IgD-negative memory B cell (primary cell): Measurements from ENCODE around the gene ANKHD1. TPM values are rescaled to one million over a fixed set of nuclear protein-coding genes. Genes with fewer than 3 reads are reported as not detected.

Experiments
- H3K27ac Mint-ChIP-seq, 3 donors: one replicate each; pipeline ENCODE4 v1.8.0; 2020 to 2022; ENCODE audit warnings: mild to moderate bottlenecking in 3 of 3, mixed read lengths in 3 of 3, moderate library complexity in 1 of 3
- H3K27me3 Mint-ChIP-seq: one replicate; pipeline ENCODE4 v1.8.0; 2021; ENCODE audit warnings: mixed read lengths
- H3K36me3 Mint-ChIP-seq: one replicate; pipeline ENCODE4 v1.8.0; 2020; ENCODE audit warnings: mild to moderate bottlenecking, mixed read lengths
- H3K4me1 Mint-ChIP-seq, 3 donors: one replicate each; pipeline ENCODE4 v1.8.0; 2020 to 2022; ENCODE audit warnings: mixed read lengths in 3 of 3, mild to moderate bottlenecking in 1 of 3
- H3K4me3 Mint-ChIP-seq, 4 donors: one replicate each; pipeline ENCODE4 v1.8.0; 2020 to 2022; ENCODE audit warnings: mild to moderate bottlenecking in 4 of 4, mixed read lengths in 4 of 4, moderate library complexity in 3 of 4
- H3K9me3 Mint-ChIP-seq, 3 donors: one replicate each; pipeline ENCODE4 v1.8.0; 2020 to 2021; ENCODE audit warnings: mixed read lengths in 3 of 3, mild to moderate bottlenecking in 1 of 3
- polyA plus RNA-seq: library from polyadenylated mRNA; unstranded; fragments of 300-500 nt; fragmentation: Illumina TruSeq; gene quantifications from one replicate; pipeline ENCODE4 v1.2.3, GENCODE V29; 2021

ANKHD1 gene
- polyA plus RNA-seq = 69.7 TPM

DNA sequence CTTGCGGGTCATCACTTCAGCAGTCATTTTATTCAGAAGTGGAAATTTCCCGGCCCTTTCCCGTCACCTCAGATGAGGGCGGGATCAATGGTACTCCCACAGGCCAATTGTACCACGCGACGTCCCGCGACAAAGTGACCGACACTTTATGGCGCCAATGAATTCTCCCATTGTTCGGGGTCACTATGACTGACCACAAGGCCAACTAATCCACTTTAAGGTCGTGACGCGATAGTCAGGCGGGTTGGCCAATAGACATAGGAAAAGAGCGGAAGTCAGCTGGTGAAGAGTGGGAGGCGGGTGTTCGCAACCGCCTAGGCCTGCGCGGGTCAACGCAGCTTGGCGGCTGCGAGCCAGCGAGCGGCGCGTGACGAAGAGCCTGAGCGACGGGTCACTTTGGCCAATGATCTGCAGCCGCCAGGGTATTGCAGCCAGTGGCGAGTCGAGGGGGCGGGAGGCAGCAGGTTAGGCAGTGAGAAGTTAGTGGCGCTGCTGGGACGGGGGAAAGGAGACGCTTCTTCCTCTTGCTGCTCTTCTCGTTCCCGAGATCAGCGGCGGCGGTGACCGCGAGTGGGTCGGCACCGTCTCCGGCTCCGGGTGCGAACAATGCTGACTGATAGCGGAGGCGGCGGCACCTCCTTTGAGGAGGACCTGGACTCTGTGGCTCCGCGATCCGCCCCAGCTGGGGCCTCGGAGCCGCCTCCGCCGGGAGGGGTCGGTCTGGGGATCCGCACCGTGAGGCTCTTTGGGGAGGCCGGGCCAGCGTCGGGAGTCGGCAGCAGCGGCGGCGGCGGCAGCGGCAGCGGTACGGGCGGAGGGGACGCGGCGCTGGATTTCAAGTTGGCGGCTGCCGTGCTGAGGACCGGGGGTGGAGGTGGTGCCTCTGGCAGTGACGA is at the start of gene ANKHD1:
TSS of gene ANKHD1 (plus strand) at position 472 of the 896 bp plus-strand sequence. CDS start at position 607, 135 bp downstream.
- peaks cover 10 to 27% (median 24%) of the 10 kb centered on the region in 3 donors for H3K4me1 Mint-ChIP-seq
- no peaks in the 10 kb centered on the region for H3K27me3 Mint-ChIP-seq
- no peak within 1 kb of the TSS for H3K27ac Mint-ChIP-seq
- H3K9me3 Mint-ChIP-seq = no peaks in the 10 kb centered on the region
- H3K4me3 Mint-ChIP-seq = peak within 1 kb of the TSS in 1 of 4 donors; percentile 95
- H3K36me3 Mint-ChIP-seq = no peaks in the 10 kb centered on the region

DNA sequence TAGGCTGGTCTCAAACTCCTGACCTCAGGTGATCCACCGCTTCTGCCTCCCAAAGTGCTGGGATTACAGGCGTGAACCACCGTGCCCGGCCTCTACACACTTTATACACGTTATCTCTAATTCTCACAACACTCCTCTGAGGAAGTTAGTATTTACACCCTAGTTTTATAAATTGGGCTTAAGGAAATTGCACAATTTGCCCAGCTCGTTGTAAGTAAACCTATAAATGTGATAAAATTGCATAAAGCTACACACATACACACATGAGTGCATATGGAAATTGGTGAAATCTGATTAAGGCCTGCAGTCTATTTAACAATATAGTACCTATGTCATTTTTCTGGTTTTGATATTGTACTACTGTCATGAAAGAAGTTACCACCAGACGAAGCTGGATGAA is 46.1 kb upstream of the ANKHD1 start:
- H3K9me3 Mint-ChIP-seq = no peaks in the 10 kb centered on the region
- H3K36me3 Mint-ChIP-seq = peaks cover 2% of the 10 kb centered on the region
- H3K4me3 Mint-ChIP-seq = no peak overlapping the region
- no peak overlapping the region for H3K27ac Mint-ChIP-seq
- H3K4me1 Mint-ChIP-seq = peaks cover 12 to 14% (median 13%) of the 10 kb centered on the region in 3 donors
- H3K27me3 Mint-ChIP-seq = peaks cover 4% of the 10 kb centered on the region

GRCh38 chr5:140356853-140357725 is 44.5 kb upstream of the ANKHD1 start:
- H3K27me3 Mint-ChIP-seq = peaks cover 3% of the 10 kb centered on the region
- peak overlapping the region in 2 of 4 donors; percentile 58 to 90 for H3K4me3 Mint-ChIP-seq
- peaks cover 2% of the 10 kb centered on the region for H3K36me3 Mint-ChIP-seq
- peaks cover 7 to 10% (median 7%) of the 10 kb centered on the region in 3 donors for H3K4me1 Mint-ChIP-seq
- no peak overlapping the region for H3K27ac Mint-ChIP-seq
- H3K9me3 Mint-ChIP-seq = no peaks in the 10 kb centered on the region

- H3K27me3 Mint-ChIP-seq = peaks cover 3% of the 10 kb centered on the region
- H3K9me3 Mint-ChIP-seq = no peaks in the 10 kb centered on the region
- peaks cover 2% of the 10 kb centered on the region for H3K36me3 Mint-ChIP-seq
- H3K4me3 Mint-ChIP-seq = peak overlapping the region in 3 of 4 donors; percentile 6 to 90 (median 58)
- H3K27ac Mint-ChIP-seq = no peak overlapping the region
- H3K4me1 Mint-ChIP-seq = peaks cover 7 to 10% (median 7%) of the 10 kb centered on the region in 3 donors
Measured at GRCh38 chr5:140357726-140358093, 43.9 kb upstream of the ANKHD1 start.

GRCh38 chr5:140358738-140359310 is 42.8 kb upstream of the ANKHD1 start:
- H3K27ac Mint-ChIP-seq = no peak overlapping the region
- H3K36me3 Mint-ChIP-seq = peaks cover 2% of the 10 kb centered on the region
- no peaks in the 10 kb centered on the region for H3K9me3 Mint-ChIP-seq
- H3K4me3 Mint-ChIP-seq = no peak overlapping the region
- H3K4me1 Mint-ChIP-seq = peaks cover 11 to 13% (median 11%) of the 10 kb centered on the region in 3 donors
- peaks cover 3% of the 10 kb centered on the region for H3K27me3 Mint-ChIP-seq

DNA sequence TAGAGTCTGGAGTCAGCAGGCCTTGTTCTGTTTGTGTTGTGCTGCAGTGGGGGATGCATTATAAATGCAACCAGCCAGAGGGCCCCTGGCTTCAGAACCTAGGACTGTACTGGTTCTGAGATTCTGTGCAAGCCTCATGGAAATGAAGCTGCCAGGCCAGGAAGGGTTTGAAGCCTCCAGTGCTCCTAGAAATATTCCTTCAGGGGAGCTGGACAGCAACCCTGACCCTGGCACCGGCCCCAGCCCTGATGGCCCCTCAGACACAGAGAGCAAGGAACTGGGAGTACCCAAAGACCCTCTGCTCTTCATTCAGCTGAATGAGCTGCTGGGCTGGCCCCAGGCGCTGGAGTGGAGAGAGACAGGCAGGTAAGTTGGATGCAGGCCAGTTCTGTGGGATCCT is 41.5 kb upstream of the ANKHD1 start, which contains the start of gene SLC4A9:
TSS of gene SLC4A9 (plus strand) at position 94 of the 400 bp plus-strand sequence. CDS start at position 137, 43 bp downstream.
- Mint-ChIP-seq H3K9me3 (no peaks in the 10 kb centered on the region), H3K27ac (no peak within 1 kb of the TSS), H3K4me3 (no peak within 1 kb of the TSS), H3K27me3 (peaks cover 3% of the 10 kb centered on the region), H3K36me3 (peaks cover 2% of the 10 kb centered on the region), H3K4me1 (peaks cover 10 to 13% (median 11%) of the 10 kb centered on the region in 3 donors)

- Mint-ChIP-seq H3K9me3 (no peaks in the 10 kb centered on the region), H3K4me1 (peaks cover 10 to 13% (median 11%) of the 10 kb centered on the region in 3 donors), H3K4me3 (no peak overlapping the region), H3K36me3 (peaks cover 2% of the 10 kb centered on the region), H3K27ac (no peak overlapping the region), H3K27me3 (peaks cover 3% of the 10 kb centered on the region)
Measured at GRCh38 chr5:140360681-140361479, 40.8 kb upstream of the ANKHD1 start.

DNA sequence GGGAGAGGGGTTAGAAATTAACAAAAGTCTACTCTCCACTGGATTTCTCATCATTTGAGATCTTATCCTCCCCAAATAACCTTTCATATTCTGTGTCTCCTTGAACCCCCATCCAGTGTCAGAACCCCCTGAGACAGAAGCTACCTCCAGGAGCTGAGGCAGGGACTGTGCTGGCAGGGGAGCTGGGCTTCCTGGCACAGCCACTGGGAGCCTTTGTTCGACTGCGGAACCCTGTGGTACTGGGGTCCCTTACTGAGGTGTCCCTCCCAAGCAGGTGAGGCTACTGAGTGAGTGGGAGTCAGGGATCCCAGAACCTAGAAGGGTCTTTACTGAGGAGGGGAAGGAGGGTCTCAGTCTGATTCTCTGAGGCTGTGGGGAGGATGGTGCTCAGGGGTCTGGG is 39.7 kb upstream of the ANKHD1 start:
- Mint-ChIP-seq H3K27ac (no peak overlapping the region), H3K9me3 (no peaks in the 10 kb centered on the region), H3K4me1 (peaks cover 10 to 13% (median 11%) of the 10 kb centered on the region in 3 donors), H3K27me3 (peaks cover 3% of the 10 kb centered on the region), H3K4me3 (no peak overlapping the region), H3K36me3 (peaks cover 2% of the 10 kb centered on the region)

DNA sequence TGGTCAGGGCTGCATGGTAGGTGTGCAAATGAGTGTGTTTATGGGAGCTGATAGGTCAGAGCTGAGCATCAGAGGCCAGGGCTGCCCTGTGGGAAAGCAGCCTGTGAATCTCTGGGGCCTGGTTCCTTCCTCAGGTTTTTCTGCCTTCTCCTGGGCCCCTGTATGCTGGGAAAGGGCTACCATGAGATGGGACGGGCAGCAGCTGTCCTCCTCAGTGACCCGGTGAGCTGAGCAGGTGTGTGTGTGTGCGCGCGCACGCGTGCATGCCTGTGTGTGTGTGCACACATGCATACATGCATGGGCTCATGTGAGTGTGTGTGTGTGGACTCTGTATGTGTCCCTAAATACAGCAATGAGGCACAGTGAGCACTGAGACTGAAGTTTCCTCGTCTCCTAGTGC is 39.3 kb upstream of the ANKHD1 start:
- H3K36me3 Mint-ChIP-seq = peaks cover 2% of the 10 kb centered on the region
- no peak overlapping the region for H3K27ac Mint-ChIP-seq

GRCh38 chr5:140362875-140363630 is 38.6 kb upstream of the ANKHD1 start:
- H3K4me3 Mint-ChIP-seq = peak overlapping the region; percentile 37 to 86 (median 72)
- H3K4me1 Mint-ChIP-seq = peaks cover 4% of the 10 kb centered on the region in 3 donors
- no peaks in the 10 kb centered on the region for H3K27me3 Mint-ChIP-seq
- no peak overlapping the region for H3K27ac Mint-ChIP-seq
- no peaks in the 10 kb centered on the region for H3K9me3 Mint-ChIP-seq
- H3K36me3 Mint-ChIP-seq = no peaks in the 10 kb centered on the region

More for the DNA sequence above, 39.3 kb upstream of the ANKHD1 start:
- Mint-ChIP-seq H3K9me3 (no peaks in the 10 kb centered on the region), H3K27me3 (peaks cover 3% of the 10 kb centered on the region), H3K4me1 (peaks cover 10 to 11% (median 10%) of the 10 kb centered on the region in 3 donors), H3K4me3 (no peak overlapping the region)

DNA sequence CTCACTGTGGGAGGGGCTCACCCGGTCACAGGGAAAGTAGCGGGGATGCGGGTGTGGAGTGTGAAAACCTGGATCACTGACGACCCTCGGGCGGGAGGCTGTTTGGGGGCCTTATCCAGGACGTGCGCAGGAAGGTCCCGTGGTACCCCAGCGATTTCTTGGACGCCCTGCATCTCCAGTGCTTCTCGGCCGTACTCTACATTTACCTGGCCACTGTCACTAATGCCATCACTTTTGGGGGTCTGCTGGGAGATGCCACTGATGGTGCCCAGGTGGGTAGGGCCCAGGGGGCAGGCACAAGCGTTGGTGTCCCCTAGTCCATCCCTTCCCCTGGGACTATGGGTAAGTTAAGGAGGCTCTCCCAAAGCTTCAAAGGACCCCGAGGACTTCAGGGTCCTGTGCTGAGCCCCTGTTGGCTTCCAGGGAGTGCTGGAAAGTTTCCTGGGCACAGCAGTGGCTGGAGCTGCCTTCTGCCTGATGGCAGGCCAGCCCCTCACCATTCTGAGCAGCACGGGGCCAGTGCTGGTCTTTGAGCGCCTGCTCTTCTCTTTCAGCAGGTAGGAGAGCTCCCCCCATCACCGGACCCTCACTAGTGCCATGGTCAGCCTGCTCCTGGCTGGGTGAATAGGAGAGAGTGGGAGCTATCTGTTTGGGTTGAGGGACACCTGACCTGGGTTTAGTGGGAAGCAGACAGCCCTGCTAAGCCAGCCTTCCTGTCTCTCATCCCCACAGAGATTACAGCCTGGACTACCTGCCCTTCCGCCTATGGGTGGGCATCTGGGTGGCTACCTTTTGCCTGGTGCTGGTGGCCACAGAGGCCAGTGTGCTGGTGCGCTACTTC is 37.8 kb upstream of the ANKHD1 start:
- Mint-ChIP-seq H3K36me3 (no peaks in the 10 kb centered on the region), H3K27me3 (no peaks in the 10 kb centered on the region), H3K9me3 (no peaks in the 10 kb centered on the region), H3K4me3 (peak overlapping the region in 1 of 4 donors; percentile 86), H3K4me1 (peaks cover 3 to 4% (median 4%) of the 10 kb centered on the region in 3 donors), H3K27ac (no peak overlapping the region)

DNA sequence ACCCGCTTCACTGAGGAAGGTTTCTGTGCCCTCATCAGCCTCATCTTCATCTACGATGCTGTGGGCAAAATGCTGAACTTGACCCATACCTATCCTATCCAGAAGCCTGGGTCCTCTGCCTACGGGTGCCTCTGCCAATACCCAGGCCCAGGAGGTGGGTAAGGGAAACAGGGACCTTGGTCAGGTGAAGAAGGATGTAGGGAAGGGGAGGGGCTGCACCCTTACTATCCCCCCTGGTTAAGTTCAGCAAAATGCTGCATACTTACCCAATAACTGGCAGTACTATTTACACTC is 37.2 kb upstream of the ANKHD1 start:
- H3K9me3 Mint-ChIP-seq = no peaks in the 10 kb centered on the region

GRCh38 chr5:140365282-140365681 is 36.4 kb upstream of the ANKHD1 start:
- Mint-ChIP-seq H3K27me3 (no peaks in the 10 kb centered on the region), H3K36me3 (no peaks in the 10 kb centered on the region), H3K27ac (no peak overlapping the region), H3K4me3 (no peak overlapping the region), H3K4me1 (peaks cover 3 to 4% (median 4%) of the 10 kb centered on the region in 3 donors), H3K9me3 (no peaks in the 10 kb centered on the region)

More for the DNA sequence above, 37.2 kb upstream of the ANKHD1 start:
- peaks cover 3 to 4% (median 4%) of the 10 kb centered on the region in 3 donors for H3K4me1 Mint-ChIP-seq
- H3K4me3 Mint-ChIP-seq = peak overlapping the region in 1 of 4 donors; percentile 22
- no peaks in the 10 kb centered on the region for H3K36me3 Mint-ChIP-seq
- no peak overlapping the region for H3K27ac Mint-ChIP-seq
- no peaks in the 10 kb centered on the region for H3K27me3 Mint-ChIP-seq
